ENCODE results near the gene OR2AJ1.

OR2AJ1 gene, protein sequence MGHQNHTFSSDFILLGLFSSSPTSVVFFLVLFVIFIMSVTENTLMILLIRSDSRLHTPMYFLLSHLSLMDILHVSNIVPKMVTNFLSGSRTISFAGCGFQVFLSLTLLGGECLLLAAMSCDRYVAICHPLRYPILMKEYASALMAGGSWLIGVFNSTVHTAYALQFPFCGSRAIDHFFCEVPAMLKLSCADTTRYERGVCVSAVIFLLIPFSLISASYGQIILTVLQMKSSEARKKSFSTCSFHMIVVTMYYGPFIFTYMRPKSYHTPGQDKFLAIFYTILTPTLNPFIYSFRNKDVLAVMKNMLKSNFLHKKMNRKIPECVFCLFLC

DNA sequence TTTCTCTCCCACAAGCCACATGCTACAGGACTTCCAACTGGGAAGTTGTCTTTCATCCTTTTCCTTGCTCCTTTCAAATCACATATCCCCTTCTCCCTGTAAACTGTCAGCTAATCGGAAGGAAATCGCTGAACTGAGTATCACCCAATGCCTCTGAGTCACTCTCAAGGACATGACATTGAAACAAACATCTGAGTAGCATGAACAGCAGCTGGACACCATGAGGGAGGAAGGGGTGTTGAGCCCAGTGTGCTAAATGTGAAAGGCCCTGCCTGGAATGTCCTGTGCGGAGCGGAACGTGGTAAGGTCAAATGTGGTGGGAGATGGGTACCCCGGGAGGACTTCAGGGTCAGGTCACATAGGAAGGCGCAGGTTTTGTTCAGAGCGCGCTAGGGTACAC lies at the start of gene OR2AJ1:
OR2AJ1 (plus strand) TSS at position 22 of the 400 bp plus-strand sequence. CDS start 8,880 bp downstream, outside the sequence.
- no peak for DNase-seq

- no peak for DNase-seq
These were observed 41.3 kb upstream of the OR2AJ1 start for GRCh38 chr1:247883346-247883745.

GRCh38 chr1:247884797-247885413 lies 39.8 kb upstream of the OR2AJ1 start:
- no peak for DNase-seq

GRCh38 chr1:247895163-247895637 lies 29.5 kb upstream of the OR2AJ1 start, which contains the start of gene OR2W3:
Gene OR2W3 (plus strand): TSS chr1:247895587. CDS start chr1:247895587, 0 bp downstream.
- DNase-seq: no peak

DNA sequence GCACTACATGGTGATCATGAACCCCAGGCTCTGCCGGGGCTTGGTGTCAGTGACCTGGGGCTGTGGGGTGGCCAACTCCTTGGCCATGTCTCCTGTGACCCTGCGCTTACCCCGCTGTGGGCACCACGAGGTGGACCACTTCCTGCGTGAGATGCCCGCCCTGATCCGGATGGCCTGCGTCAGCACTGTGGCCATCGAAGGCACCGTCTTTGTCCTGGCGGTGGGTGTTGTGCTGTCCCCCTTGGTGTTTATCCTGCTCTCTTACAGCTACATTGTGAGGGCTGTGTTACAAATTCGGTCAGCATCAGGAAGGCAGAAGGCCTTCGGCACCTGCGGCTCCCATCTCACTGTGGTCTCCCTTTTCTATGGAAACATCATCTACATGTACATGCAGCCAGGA lies 28.7 kb upstream of the OR2AJ1 start:
- no peak for DNase-seq

DNA sequence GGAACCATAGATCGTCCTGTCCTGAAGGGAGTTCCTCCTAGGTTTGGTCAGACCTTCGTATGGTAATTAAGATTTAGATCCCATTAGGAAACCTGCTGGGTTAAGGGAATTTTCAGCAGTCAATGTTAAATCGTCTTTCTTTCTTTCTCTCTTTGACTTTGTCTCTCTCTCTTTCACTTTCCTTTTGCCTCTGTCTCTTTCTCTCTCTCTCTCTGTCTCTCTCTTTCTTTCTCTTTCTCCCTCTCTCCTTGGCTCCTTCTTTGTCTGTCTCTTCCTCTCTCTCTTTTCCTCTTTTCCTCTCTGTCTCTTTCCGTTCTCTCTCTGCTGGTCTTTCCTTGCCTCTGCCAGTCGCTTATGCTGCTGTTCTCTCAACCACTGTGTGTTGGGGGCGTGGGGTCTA lies 20.6 kb upstream of the OR2AJ1 start:
- no peak for DNase-seq

DNA sequence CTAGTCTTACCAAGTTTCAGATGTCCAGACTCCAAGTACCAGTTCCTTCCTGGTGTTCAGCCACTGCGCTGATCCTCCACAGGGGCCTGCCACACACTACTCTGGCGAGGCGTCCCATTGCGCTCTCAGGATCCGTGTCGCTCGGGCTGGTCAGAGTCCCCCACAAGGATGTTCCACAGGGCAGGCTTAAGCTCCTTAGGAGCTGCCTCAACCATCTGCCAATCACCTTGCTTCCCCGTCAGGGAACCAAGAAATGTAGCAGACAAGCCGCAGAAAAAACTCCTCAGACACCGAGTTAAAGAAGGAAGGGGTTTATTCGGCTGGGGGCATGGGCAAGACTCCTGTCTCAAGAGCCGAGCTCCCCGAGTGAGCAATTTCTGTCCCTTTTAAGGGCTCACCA lies 19.5 kb upstream of the OR2AJ1 start:
- DNase-seq: no peak

DNA sequence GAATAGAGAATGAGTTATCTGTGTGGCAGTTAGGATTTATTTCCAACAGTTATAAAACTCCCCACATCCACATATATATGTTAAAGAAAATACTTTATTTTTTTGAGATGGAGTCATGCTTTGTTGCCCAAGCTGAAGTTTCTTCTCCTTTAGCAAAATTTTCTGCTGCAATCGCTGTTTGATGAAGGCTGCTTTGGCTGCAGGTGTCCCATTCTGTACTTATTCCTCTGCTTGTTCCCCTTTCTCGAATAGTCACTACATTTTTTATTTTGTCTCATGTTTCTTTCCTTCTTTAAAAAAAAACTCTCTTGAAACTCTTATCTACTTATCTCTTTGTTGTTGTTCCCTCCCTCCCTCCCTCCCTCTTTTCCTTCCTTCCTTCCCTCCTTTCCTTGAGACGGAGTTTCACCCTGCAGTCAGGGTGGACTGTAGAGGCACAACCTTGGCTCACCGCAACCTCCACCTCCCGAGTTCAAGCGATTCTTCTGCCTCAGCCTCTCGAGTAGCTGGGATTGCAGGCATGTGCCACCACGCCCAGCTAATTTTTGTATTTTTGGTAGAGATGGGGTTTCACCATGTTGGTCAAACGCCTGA lies 18.7 kb upstream of the OR2AJ1 start:
- no peak for DNase-seq

- DNase-seq: peak; percentile 49
These were observed 18.1 kb upstream of the OR2AJ1 start for GRCh38 chr1:247906504-247907047.

DNA sequence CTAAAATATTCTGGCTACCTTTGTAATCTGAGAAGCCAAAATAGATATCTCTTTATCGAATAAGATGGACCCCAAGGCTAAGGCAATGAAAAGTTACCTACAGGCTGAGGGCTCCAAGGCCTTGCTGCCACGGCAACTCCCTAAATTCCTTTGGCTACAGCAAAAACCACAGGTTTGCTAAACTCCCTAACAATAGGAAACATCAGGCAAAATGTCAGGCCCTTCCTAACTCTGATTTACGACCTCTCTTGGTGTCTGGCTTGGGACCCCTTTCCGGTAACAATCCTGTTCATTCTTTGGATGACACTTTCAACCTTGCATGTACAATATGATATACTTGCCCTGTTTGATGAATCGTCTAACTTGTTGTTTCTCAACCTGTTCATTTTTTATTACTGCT lies 15.9 kb upstream of the OR2AJ1 start:
- no peak for DNase-seq

GRCh38 chr1:247913786-247914185 lies 10.9 kb upstream of the OR2AJ1 start:
- no peak for DNase-seq

GRCh38 chr1:247914941-247915662 lies 9.6 kb upstream of the OR2AJ1 start:
- no peak for DNase-seq

- no peak for DNase-seq
These were observed 4.7 kb upstream of the OR2AJ1 start, which contains the start of gene OR2T8 for GRCh38 chr1:247919952-247920351. Gene OR2T8 (plus strand): TSS chr1:247920252. CDS start chr1:247921018, 766 bp downstream.

DNA sequence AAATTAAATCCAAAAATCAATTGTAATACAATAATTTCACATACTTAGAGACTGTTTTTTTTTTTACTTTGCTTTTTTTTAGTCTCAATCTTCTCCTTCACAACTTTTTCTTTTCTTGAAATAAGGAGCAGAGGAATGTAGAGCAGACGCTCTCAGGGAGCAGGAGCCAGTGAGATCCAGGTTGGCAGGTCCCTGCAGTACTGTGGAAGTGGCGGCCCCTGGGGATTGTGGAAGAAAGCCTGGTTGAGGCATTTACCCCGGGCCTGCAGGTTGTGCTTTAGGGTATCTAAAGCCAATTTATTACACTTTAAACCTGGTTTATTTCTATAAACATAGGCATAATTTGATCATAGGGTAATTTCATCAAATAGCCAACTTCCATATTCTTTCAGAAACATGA lies 748 bp upstream of the OR2AJ1 start:
- no peak for DNase-seq

DNA sequence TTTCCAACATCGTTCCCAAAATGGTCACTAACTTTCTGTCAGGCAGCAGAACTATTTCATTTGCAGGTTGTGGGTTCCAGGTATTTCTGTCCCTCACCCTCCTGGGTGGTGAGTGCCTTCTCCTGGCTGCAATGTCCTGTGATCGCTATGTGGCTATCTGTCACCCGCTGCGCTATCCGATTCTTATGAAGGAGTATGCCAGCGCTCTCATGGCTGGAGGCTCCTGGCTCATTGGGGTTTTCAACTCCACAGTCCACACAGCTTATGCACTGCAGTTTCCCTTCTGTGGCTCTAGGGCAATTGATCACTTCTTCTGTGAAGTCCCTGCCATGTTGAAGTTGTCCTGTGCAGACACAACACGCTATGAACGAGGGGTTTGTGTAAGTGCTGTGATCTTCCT lies 9.3 kb downstream of the OR2AJ1 start:
- DNase-seq: no peak

DNA sequence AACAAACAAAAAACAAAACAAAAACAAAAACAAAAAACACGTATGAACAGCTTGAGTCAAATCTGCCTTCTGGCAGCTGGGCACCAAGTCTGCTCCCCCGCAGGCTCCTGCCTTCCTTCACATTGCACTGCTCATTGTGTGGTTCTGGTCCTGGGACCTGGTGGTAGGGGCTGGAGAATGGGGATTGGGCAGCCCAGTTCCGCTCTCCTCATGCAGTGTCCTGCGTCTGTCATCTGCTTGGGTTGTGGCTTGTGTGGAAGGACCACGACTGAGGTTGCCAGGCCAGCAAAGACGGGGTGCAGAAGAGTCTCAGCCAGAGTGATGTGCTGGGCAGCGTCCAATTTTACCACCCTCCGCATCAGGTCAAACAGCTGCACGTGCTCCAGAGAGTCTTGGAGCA lies 11.1 kb downstream of the OR2AJ1 start:
- DNase-seq: no peak

GRCh38 chr1:247936415-247936814 lies 11.7 kb downstream of the OR2AJ1 start:
- DNase-seq: no peak

DNA sequence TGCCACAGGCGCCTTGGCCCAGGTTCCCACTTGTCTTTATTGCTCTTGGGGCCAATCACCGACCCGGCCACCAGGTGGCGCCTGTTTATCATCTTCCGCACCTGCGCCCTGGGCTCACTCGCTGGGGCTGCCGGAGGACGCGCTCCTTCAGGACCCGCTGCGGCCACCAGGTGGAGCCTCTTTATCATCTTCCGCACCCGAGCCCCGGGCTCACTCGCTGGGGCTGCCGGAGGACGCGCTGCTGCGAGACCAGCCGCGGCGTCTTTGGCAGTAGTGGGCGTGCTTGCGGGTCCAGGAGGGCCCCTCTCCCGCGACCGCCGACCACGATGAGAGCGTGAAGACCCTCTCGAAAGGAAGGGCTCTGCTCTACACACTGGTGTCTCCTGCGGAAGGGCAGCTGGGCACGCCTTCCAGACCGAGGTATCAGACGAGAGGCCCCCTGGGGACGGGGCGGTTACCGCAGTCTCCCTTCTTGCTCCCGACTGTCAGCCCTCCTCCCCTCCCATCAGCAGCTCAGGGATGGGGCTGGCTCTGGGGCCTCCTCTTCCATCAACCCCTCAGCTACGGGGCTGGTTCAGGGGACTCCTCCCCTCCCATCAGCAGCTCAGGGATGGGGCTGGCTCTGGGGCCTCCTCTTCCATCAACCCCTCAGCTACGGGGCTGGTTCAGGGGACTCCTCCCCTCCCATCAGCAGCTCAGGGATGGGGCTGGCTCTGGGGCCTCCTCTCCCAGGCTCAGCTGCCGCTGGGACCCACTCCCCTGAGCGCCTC lies 12.5 kb downstream of the OR2AJ1 start:
- DNase-seq: peak; percentile 93

GRCh38 chr1:247942624-247943023 lies 17.9 kb downstream of the OR2AJ1 start:
- no peak for DNase-seq

GRCh38 chr1:247948558-247948957 lies 23.9 kb downstream of the OR2AJ1 start, which contains the start of gene OR2L8:
Gene OR2L8 (plus strand): TSS chr1:247948858. CDS start chr1:247948858, 0 bp downstream.
- no peak for DNase-seq

GRCh38 chr1:247953408-247953807 lies 28.7 kb downstream of the OR2AJ1 start:
- no peak for DNase-seq

- DNase-seq: no peak
These were observed 37.1 kb downstream of the OR2AJ1 start for GRCh38 chr1:247961791-247962190.

All from RPMI8226 (cell line).